ENCODE data around the gene SYNDIG1.

SYNDIG1 gene

GRCh38 chr20:24472426-24472825 lies 3.0 kb downstream of the SYNDIG1 start:
- DNase-seq (ENCODE audit: low spot score), result no peak

GRCh38 chr20:24473435-24474223 lies 4.2 kb downstream of the SYNDIG1 start:
- no peak for DNase-seq (ENCODE audit: low spot score)

GRCh38 chr20:24477831-24478547 lies 8.6 kb downstream of the SYNDIG1 start:
- DNase-seq (ENCODE audit: low spot score), result no peak

- DNase-seq (ENCODE audit: low spot score), result no peak
Observed at GRCh38 chr20:24478584-24478983, 9.2 kb downstream of the SYNDIG1 start.

GRCh38 chr20:24479106-24479505 lies 9.7 kb downstream of the SYNDIG1 start:
- no peak for DNase-seq (ENCODE audit: low spot score)

- DNase-seq (ENCODE audit: low spot score), result no peak
Observed at GRCh38 chr20:24479595-24479994, 10.2 kb downstream of the SYNDIG1 start.

- no peak for DNase-seq (ENCODE audit: low spot score)
Observed at GRCh38 chr20:24480509-24480908, 11.1 kb downstream of the SYNDIG1 start.

GRCh38 chr20:24481173-24481572 lies 11.7 kb downstream of the SYNDIG1 start:
- no peak for DNase-seq (ENCODE audit: low spot score)

- no peak for DNase-seq (ENCODE audit: low spot score)
Observed at GRCh38 chr20:24483435-24484080, 14.1 kb downstream of the SYNDIG1 start.

- no peak for DNase-seq (ENCODE audit: low spot score)
Observed at GRCh38 chr20:24484081-24484450, 14.6 kb downstream of the SYNDIG1 start.

GRCh38 chr20:24485981-24486380 lies 16.6 kb downstream of the SYNDIG1 start:
- no peak for DNase-seq (ENCODE audit: low spot score)

- no peak for DNase-seq (ENCODE audit: low spot score)
Observed at GRCh38 chr20:24487240-24487639, 17.8 kb downstream of the SYNDIG1 start.

GRCh38 chr20:24487648-24488047 lies 18.2 kb downstream of the SYNDIG1 start:
- no peak for DNase-seq (ENCODE audit: low spot score)

- no peak for DNase-seq (ENCODE audit: low spot score)
Observed at GRCh38 chr20:24488064-24488799, 18.8 kb downstream of the SYNDIG1 start.

GRCh38 chr20:24488800-24489175 lies 19.4 kb downstream of the SYNDIG1 start:
- no peak for DNase-seq (ENCODE audit: low spot score)

- no peak for DNase-seq (ENCODE audit: low spot score)
Observed at GRCh38 chr20:24489193-24489592, 19.8 kb downstream of the SYNDIG1 start.

GRCh38 chr20:24489631-24490260 lies 20.3 kb downstream of the SYNDIG1 start:
- no peak for DNase-seq (ENCODE audit: low spot score)

- DNase-seq (ENCODE audit: low spot score), result no peak
Observed at GRCh38 chr20:24490598-24490997, 21.2 kb downstream of the SYNDIG1 start.

GRCh38 chr20:24491041-24491756 lies 21.8 kb downstream of the SYNDIG1 start:
- DNase-seq (ENCODE audit: low spot score), result no peak

- DNase-seq (ENCODE audit: low spot score), result no peak
Observed at GRCh38 chr20:24492031-24492607, 22.7 kb downstream of the SYNDIG1 start.

GRCh38 chr20:24492698-24493097 lies 23.3 kb downstream of the SYNDIG1 start:
- DNase-seq (ENCODE audit: low spot score), result no peak
